SKM-1 treated with dmso at 0.1 percent for 144 hours (cell line): ENCODE data around the gene PAOX.

ENCODE experiments used
- DNase-seq: peaks from one replicate; lab custom pipeline; 2025; ENCODE audit not compliant: unreplicated experiment; lab: John Stamatoyannopoulos, UW

Gene PAOX

GRCh38 chr10:133379152-133379800 lies at the start of gene PAOX:
TSS of gene PAOX (plus strand) at chr10:133379262. CDS start at chr10:133379317, 55 bp downstream.
- DNase-seq = no peak

GRCh38 chr10:133329491-133330202 lies 49.4 kb upstream of the PAOX start:
- DNase-seq = peak; percentile 65

DNA sequence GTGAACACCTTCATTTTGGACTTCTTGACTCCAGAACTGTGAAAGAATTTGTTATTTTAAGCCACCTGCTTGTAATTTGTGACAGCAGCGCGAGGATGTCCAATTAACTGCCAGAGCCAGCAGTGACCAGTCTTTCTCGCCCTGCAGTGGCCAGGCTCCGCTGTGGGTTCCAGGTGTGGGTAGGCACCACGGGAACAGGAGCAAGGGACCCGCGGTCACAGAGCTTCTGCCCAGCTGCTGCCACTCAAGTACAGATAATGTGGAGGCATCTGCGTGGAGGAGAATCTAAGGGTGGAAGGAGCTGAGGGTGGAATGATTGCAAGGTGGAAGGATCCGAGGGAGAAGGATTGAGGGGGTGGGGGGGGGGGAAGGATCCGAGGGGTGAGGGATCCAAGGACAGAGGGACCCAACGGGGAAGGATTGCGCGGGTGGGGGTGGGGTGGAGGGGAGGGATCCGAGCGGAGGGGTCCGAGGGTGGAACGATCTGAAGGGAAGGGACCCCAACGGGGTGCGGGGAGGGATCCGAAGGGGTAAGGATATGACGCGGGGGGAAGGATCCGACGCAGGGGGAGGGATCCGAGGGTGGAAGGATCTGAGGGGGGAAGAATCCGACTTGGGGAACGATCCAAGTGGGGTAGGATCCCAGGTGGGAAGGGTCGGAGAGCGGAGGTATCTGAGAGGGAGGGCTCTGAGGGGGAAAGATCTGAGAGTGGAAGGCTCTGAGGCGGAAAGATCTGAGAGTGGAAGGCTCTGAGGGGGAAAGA lies 45.9 kb upstream of the PAOX start:
- DNase-seq = no peak

- DNase-seq = no peak
These were observed 44.4 kb upstream of the PAOX start for GRCh38 chr10:133334503-133335245.

DNA sequence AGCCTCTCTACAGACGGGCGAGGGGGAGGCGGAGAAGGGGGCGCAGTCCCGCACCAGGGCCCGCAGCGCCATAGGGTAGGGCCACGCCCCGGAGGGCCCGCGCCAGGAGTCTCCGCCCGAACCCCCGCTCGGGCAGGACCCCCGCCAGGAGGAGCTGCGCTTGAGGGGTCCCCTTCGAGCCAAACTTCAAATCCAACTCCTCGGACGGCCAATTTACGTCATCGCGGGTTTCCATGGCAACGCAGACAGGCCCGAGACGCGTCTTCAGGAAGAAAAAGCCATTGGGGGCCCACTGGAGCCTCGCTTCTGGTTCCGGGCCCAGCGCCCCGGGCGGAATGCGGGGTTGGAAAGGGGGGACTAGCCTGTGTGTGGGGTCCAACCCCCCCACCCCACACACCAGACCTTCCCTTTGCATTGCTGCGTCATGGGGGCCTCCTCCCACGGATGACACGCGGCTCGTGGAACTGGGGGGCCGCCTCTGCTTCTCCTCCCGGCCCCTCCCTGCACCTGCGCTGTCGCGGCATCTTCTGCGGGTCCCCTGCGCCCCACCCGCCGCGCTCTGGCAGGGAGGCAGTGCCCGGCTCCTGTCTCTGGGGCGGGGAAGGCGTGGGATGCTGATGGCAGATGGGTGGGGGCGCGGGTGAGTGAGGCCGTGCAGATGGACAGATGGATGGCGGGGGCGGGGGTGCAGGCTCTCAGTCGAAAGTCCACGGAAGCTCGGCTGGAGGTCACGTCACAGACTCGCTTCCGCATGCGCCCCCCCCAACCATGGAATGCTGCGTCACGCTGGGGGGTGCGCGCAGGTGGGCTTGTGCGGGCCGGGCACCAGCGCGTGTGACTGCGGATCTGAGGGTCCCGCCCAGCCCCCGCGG lies 43.6 kb upstream of the PAOX start:
- DNase-seq = no peak

GRCh38 chr10:133336118-133336576 lies 42.9 kb upstream of the PAOX start:
- DNase-seq = no peak

GRCh38 chr10:133336577-133337369 lies 42.3 kb upstream of the PAOX start, which contains the start of gene CALY:
TSS of gene CALY (minus strand) at chr10:133336896. CDS start at chr10:133328989, 7,907 bp downstream.
- no peak for DNase-seq

DNA sequence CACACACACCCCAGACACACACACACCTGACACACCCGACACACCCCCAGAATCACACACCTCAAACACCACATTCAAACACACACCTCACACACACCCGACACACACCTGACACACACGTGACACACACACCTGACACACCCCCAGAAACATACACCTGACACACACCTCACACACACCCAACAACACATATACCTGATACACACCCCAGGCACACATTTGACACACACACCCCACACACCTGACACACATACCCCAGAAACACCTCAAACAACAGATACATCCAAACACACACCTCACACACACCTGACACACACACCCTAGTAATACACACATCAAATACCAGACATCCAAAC lies 41.7 kb upstream of the PAOX start:
- no peak for DNase-seq

GRCh38 chr10:133338080-133339071 lies 40.7 kb upstream of the PAOX start:
- no peak for DNase-seq

- DNase-seq = no peak
These were observed 39.2 kb upstream of the PAOX start for GRCh38 chr10:133339708-133340380.

- DNase-seq = no peak
These were observed 37.1 kb upstream of the PAOX start for GRCh38 chr10:133341983-133342382.

- no peak for DNase-seq
These were observed 36.1 kb upstream of the PAOX start for GRCh38 chr10:133342942-133343341.

DNA sequence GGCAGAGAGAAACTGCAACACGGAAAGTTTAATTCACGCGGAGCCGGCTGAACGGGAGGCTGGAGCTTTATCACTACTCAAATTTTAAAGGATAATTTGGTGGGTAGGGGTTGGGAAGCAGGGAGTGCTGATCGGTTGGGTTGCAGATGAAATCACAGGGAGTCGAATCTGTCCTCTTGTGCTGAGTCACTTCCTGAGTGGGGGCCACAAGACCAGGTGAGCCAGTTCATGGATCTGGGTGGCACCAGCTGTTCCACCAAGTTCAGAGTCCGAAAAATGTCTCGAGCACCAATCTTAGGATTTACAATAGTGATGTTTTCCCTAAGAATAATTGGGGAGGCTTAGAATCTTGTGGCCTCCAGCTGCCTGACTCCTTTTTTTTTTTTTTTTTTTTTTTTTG lies 35.5 kb upstream of the PAOX start:
- no peak for DNase-seq

- no peak for DNase-seq
These were observed 34.8 kb upstream of the PAOX start for GRCh38 chr10:133344236-133344635.

DNA sequence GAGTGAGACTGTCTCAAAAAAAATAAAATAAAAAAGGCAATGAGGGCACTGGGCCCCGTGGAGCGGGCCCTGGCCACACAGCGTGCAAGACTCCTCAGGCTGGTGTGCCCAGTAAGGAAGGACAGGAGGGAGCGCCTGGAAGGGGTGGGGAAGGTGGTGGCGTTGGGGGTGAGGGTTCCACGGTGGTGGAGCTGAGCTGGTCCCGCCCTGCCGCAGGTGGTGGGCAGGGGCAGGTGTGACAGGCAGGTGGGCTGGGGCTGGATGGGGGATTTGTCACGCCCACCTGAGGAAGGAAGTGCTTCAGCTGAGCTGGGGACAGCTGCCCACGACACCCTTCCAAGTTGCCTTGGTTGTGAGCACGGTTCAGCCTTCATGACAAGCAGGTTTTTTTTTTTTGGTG lies 32.6 kb upstream of the PAOX start:
- no peak for DNase-seq

- DNase-seq = no peak
These were observed 31.1 kb upstream of the PAOX start for GRCh38 chr10:133347710-133348517.

- no peak for DNase-seq
These were observed 29.9 kb upstream of the PAOX start for GRCh38 chr10:133349160-133349568.
